HepG2 (cell line): ENCODE measurements around the gene OR4E1. TPM values are rescaled to one million over a fixed set of nuclear protein-coding genes. Genes with fewer than 3 reads are reported as not detected.

Experiments used
- ARID5B ChIP-seq: IDR thresholded peaks from 2 replicates; pipeline ENCODE4 v1.4.0; 2020; ENCODE audit warnings: mild to moderate bottlenecking, missing genetic modification reagents
- CEBPB ChIP-seq: IDR thresholded peaks from 2 replicates; pipeline ENCODE4 v1.6.1; 2011; ENCODE audit warnings: low read depth, low read length, improper control_type of control experiment, borderline replicate concordance
- CTCF ChIP-seq: sonication (generic); formaldehyde crosslinking; IDR thresholded peaks from 2 replicates; pipeline ENCODE4 v1.5.0; 2020; ENCODE audit warnings: mild to moderate bottlenecking, missing genetic modification reagents, moderate library complexity
- FOXA1 ChIP-seq, 2 experiments: fragments of 450-650 bp in 1 of 2; sonication (generic) in 1 of 2; formaldehyde crosslinking in 1 of 2; IDR thresholded peaks; 2 replicates each; pipeline versions ENCODE4 v1.4.0 to v1.6.1; 2016 to 2020; ENCODE audit warnings: missing genetic modification reagents in 1 of 2
- FOXJ3 ChIP-seq: sonication (generic); formaldehyde crosslinking; IDR thresholded peaks from 2 replicates; pipeline ENCODE4 v1.4.0; 2020; ENCODE audit warnings: missing genetic modification reagents, mild to moderate bottlenecking, borderline replicate concordance
- NFIB ChIP-seq: sonication (generic); formaldehyde crosslinking; IDR thresholded peaks from 2 replicates; pipeline ENCODE4 v1.9.0; 2021; ENCODE audit warnings: missing genetic modification reagents, mild to moderate bottlenecking, borderline replicate concordance
- ZBTB40 ChIP-seq, 2 experiments: fragments of 450-650 bp in 1 of 2; sonication (generic) in 1 of 2; formaldehyde crosslinking in 1 of 2; IDR thresholded peaks; 2 replicates each; pipeline versions ENCODE4 v1.6.1 to v1.8.0; 2016 to 2022; ENCODE audit warnings: antibody characterized with exemption in 1 of 2, mild to moderate bottlenecking in 1 of 2, missing genetic modification reagents in 1 of 2
- ZHX1 ChIP-seq: sonication (generic); formaldehyde crosslinking; IDR thresholded peaks from 2 replicates; pipeline ENCODE4 v1.8.1; 2022; ENCODE audit warnings: low read depth, mild to moderate bottlenecking, missing genetic modification reagents
- polyA plus RNA-seq, 8 experiments: library from polyadenylated mRNA; depleted of rRNA in 3 of 8; stranded (reverse) in 7 of 8; unstranded in 1 of 8; fragments of >200 nt; fragmentation: Illumina TruSeq in 4 of 8; extraction: Trizol in 4 of 8; gene quantifications; 2 replicates each; pipeline versions ENCODE4 v1.2.1 to v1.2.3, GENCODE V29; 2011 to 2016; ENCODE audit warnings: low read depth in 4 of 8, missing spikeins in 1 of 8, mixed read lengths in 1 of 8; ENCODE audit not compliant: insufficient read depth in 1 of 8
- total RNA-seq, 5 experiments: library from RNA; depleted of rRNA; stranded (reverse); fragments of >200 nt; fragmentation: Illumina TruSeq; extraction: Trizol; gene quantifications; 2 replicates each; pipeline ENCODE4 v1.2.3, GENCODE V29; 2016; ENCODE audit warnings: low read depth in 1 of 5

The OR4E1 gene
- total and polyA plus RNA-seq, 2 of the 13 experiments (the other 11 are each of a cell fraction or from before 2014, with no cell fraction given) = not detected

- no peak for TF ChIP-seq ZBTB40 (IDR thresholded peaks at IDR 0.05)
- TF ChIP-seq ZBTB40 (CRISPR knock-in tag; IDR thresholded peaks at IDR 0.05) = no peak
- peak; percentile 63; the same call in 1 of the 2 replicates for TF ChIP-seq CEBPB
- no peak for TF ChIP-seq ZHX1 (CRISPR knock-in tag)
- TF ChIP-seq ARID5B (CRISPR knock-in tag) = 0 out of 2 replicates have a peak, but pooled peaks have one; percentile 22
- no peak for TF ChIP-seq FOXA1 (IDR thresholded peaks at IDR 0.05)
- peak; percentile 70; the same call in 1 of the 2 replicates for TF ChIP-seq FOXA1 (CRISPR knock-in tag; IDR thresholded peaks at IDR 0.05)
- peak; percentile 50; the same call in 1 of the 2 replicates for TF ChIP-seq FOXJ3 (CRISPR knock-in tag)
- no peak for TF ChIP-seq NFIB (CRISPR knock-in tag)
- TF ChIP-seq CTCF (CRISPR knock-in tag) = peak; percentile 73
Observed at GRCh38 chr14:21711360-21711961, 37.8 kb upstream of the OR4E1 start (continued).
